ENCODE results near the gene CNPY1.
"Not testable (repeated sequence)": the region's sequence is repeated elsewhere in the genome, so short reads cannot be mapped to it uniquely, and the experiment has no call there.

CNPY1 gene

GRCh38 chr7:155536451-155536850, 9.9 kb downstream of the CNPY1 start:
- DNase-seq: peak in 3 of 10 donors; percentile 13 to 50 (median 39)
- intact Hi-C loops (cut with DNase I): no loop called here

- intact Hi-C loops (cut with DNase I): no loop called here
- peak in 3 of 10 donors; percentile 66 to 68 (median 66) for DNase-seq
Observed at GRCh38 chr7:155534691-155535090, 11.7 kb downstream of the CNPY1 start.

- peak in 3 of 10 donors; percentile 55 to 76 (median 61) for DNase-seq
- intact Hi-C loops (cut with DNase I): no loop called here
Observed at GRCh38 chr7:155533827-155534690, 12.3 kb downstream of the CNPY1 start.

- DNase-seq: peak in 3 of 10 donors; percentile 65 to 69 (median 67)
- intact Hi-C loops (cut with DNase I): no loop called here
Observed at GRCh38 chr7:155533120-155533826, 13.1 kb downstream of the CNPY1 start.

- intact Hi-C loops (cut with DNase I): no loop called here
- DNase-seq: peak in 2 of 10 donors; percentile 11 to 22
Observed at GRCh38 chr7:155532792-155533119, 13.6 kb downstream of the CNPY1 start.

GRCh38 chr7:155531681-155532080, 14.7 kb downstream of the CNPY1 start:
- peak in 3 of 10 donors; percentile 27 to 59 (median 27) for DNase-seq
- intact Hi-C loops (cut with DNase I): no loop called here

GRCh38 chr7:155530601-155531000, 15.8 kb downstream of the CNPY1 start:
- intact Hi-C loops (cut with DNase I): no loop called here
- DNase-seq: peak in 3 of 10 donors; percentile 18 to 68 (median 26)

- peak in 1 of 10 donors; percentile 37 for DNase-seq
- intact Hi-C loops (cut with DNase I): no loop called here
Observed at GRCh38 chr7:155529845-155530244, 16.5 kb downstream of the CNPY1 start.

- intact Hi-C loops (cut with DNase I): no loop called here
- no peak for DNase-seq
Observed at GRCh38 chr7:155529346-155529745, 17.0 kb downstream of the CNPY1 start.

GRCh38 chr7:155527664-155528063, 18.7 kb downstream of the CNPY1 start:
- intact Hi-C loops (cut with DNase I): no loop called here
- peak in 2 of 10 donors; percentile 43 to 63 for DNase-seq

GRCh38 chr7:155526225-155526624, 20.1 kb downstream of the CNPY1 start:
- peak in 1 of 10 donors; percentile 20 for DNase-seq
- intact Hi-C loops (cut with DNase I): no loop called here

- DNase-seq: no peak
- intact Hi-C loops (cut with DNase I): no loop called here
Observed at GRCh38 chr7:155524018-155524556, 22.3 kb downstream of the CNPY1 start.

GRCh38 chr7:155523168-155523675, 23.1 kb downstream of the CNPY1 start:
- intact Hi-C loops (cut with DNase I): no loop called here
- no peak for DNase-seq

GRCh38 chr7:155521743-155522398, 24.5 kb downstream of the CNPY1 start:
- intact Hi-C loops (cut with DNase I): no loop called here
- no peak for DNase-seq

GRCh38 chr7:155521007-155521742, 25.2 kb downstream of the CNPY1 start:
- no peak for DNase-seq
- intact Hi-C loops (cut with DNase I): no loop called here

GRCh38 chr7:155520114-155520513, 26.2 kb downstream of the CNPY1 start:
- DNase-seq: no peak
- intact Hi-C loops (cut with DNase I): no loop called here

GRCh38 chr7:155519358-155519757, 27.0 kb downstream of the CNPY1 start:
- DNase-seq; intact Hi-C loops (cut with DNase I): not testable (repeated sequence)

- no peak for DNase-seq
- intact Hi-C loops (cut with DNase I): no loop called here
Observed at GRCh38 chr7:155518633-155519032, 27.7 kb downstream of the CNPY1 start.

- intact Hi-C loops (cut with DNase I): no loop called here
- DNase-seq: no peak
Observed at GRCh38 chr7:155517969-155518368, 28.4 kb downstream of the CNPY1 start.

GRCh38 chr7:155517452-155517851, 28.9 kb downstream of the CNPY1 start:
- intact Hi-C loops (cut with DNase I): no loop called here

More at GRCh38 chr7:155517452-155517851, 28.9 kb downstream of the CNPY1 start:
- no peak for DNase-seq

Measured in posterior cingulate gyrus (tissue), 11 donors.